Measurements from ENCODE around the gene CALU.

CALU gene

DNA sequence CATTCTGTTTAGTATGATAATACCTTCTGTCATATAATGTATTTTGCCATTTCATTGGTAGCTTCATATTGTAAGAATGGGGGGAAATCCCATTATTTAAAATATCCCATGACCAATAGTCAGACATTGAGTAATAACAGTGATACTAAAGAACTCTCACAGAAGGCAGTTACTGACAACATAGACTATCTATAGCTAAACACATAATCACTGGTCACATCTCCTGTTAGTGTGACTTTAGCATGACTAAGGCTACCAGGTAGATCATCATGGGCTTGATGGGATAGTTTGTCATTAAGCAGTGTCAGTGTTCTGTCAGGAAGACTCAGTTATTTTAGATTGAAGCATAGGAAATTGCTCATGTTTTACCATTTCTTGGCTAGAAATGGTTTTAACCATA lies 20.1 kb downstream of the CALU start:
- H3K36me3 ChIP-seq (ENCODE audit: control insufficient read depth, insufficient read depth, low read length): peaks cover 11% of the 10 kb centered on the region
- H3K9ac ChIP-seq (ENCODE audit: low read length): no peak overlapping the region
- H3K27me3 ChIP-seq (ENCODE audit: control insufficient read depth, insufficient read depth, low read length): no peaks in the 10 kb centered on the region
- no peak overlapping the region for H3K4me3 ChIP-seq (ENCODE audit: low read length)
- H3K27ac ChIP-seq (ENCODE audit: low read depth, low read length): no peak overlapping the region
- H3K4me1 ChIP-seq (ENCODE audit: control insufficient read depth, insufficient read depth, low read length): peaks cover 23% of the 10 kb centered on the region

DNA sequence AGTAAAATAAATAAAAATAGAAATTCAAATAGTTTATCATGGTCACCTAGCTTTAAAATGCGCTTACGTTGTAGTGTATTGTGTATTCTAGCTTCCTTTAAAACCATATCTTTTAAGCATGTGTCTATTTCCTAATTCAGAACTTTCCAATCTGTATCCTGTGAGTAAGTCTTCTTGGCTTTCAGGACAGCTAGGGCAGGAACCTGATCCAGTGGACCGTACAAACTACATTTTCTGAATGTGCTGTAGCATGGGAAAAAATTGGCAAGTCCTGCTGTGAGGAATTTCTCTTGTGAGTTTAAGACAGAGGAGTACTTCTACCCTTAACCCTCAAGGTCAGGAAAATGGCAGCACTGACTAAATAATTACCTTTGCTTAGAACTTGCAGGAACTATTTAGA lies 24.4 kb downstream of the CALU start:
- Histone ChIP-seq H3K9ac (ENCODE audit: low read length) (no peak overlapping the region), H3K4me1 (ENCODE audit: control insufficient read depth, insufficient read depth, low read length) (peaks cover 3% of the 10 kb centered on the region), H3K4me3 (ENCODE audit: low read length) (no peak overlapping the region), H3K27me3 (ENCODE audit: control insufficient read depth, insufficient read depth, low read length) (no peaks in the 10 kb centered on the region), H3K27ac (ENCODE audit: low read depth, low read length) (peak overlapping the region; percentile 48), H3K36me3 (ENCODE audit: control insufficient read depth, insufficient read depth, low read length) (peaks cover 14% of the 10 kb centered on the region)

DNA sequence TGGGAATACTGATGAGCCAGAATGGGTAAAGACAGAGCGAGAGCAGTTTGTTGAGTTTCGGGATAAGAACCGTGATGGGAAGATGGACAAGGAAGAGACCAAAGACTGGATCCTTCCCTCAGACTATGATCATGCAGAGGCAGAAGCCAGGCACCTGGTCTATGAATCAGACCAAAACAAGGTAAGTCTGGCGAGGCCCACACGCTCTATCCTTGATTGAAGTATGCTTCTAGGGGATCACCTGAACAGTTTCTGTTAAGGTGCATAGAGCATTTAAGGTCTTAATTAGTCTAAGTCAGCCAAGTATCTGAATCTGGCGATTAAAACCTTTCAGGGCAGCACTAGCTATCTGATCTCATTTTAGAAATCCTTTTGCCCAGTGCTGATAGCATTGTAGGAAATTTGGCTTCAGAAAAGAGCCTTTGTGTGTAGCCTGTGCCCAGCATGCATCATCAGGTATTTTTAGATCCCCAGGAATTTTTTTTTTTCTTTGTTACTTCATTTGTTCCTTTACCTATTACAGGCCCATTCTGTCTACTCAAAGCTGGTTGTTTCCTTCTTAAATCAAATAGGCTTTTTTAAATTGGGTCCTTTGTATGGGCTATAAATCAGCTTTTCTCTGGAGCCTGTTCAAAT lies 28.4 kb downstream of the CALU start:
- Histone ChIP-seq H3K4me3 (ENCODE audit: low read length) (no peak overlapping the region), H3K9ac (ENCODE audit: low read length) (no peak overlapping the region), H3K27me3 (ENCODE audit: control insufficient read depth, insufficient read depth, low read length) (no peaks in the 10 kb centered on the region), H3K36me3 (ENCODE audit: control insufficient read depth, insufficient read depth, low read length) (peaks cover 20% of the 10 kb centered on the region), H3K27ac (ENCODE audit: low read depth, low read length) (no peak overlapping the region), H3K4me1 (ENCODE audit: control insufficient read depth, insufficient read depth, low read length) (no peaks in the 10 kb centered on the region)

DNA sequence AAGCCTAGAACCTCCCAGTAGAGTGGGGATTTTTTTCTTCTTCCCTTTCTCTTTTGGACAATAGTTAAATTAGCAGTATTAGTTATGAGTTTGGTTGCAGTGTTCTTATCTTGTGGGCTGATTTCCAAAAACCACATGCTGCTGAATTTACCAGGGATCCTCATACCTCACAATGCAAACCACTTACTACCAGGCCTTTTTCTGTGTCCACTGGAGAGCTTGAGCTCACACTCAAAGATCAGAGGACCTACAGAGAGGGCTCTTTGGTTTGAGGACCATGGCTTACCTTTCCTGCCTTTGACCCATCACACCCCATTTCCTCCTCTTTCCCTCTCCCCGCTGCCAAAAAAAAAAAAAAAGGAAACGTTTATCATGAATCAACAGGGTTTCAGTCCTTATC lies 31.1 kb downstream of the CALU start:
- H3K9ac ChIP-seq (ENCODE audit: low read length): no peak overlapping the region
- peaks cover 20% of the 10 kb centered on the region for H3K36me3 ChIP-seq (ENCODE audit: control insufficient read depth, insufficient read depth, low read length)
- no peak overlapping the region for H3K4me3 ChIP-seq (ENCODE audit: low read length)
- H3K4me1 ChIP-seq (ENCODE audit: control insufficient read depth, insufficient read depth, low read length): no peaks in the 10 kb centered on the region
- no peaks in the 10 kb centered on the region for H3K27me3 ChIP-seq (ENCODE audit: control insufficient read depth, insufficient read depth, low read length)
- no peak overlapping the region for H3K27ac ChIP-seq (ENCODE audit: low read depth, low read length)

DNA sequence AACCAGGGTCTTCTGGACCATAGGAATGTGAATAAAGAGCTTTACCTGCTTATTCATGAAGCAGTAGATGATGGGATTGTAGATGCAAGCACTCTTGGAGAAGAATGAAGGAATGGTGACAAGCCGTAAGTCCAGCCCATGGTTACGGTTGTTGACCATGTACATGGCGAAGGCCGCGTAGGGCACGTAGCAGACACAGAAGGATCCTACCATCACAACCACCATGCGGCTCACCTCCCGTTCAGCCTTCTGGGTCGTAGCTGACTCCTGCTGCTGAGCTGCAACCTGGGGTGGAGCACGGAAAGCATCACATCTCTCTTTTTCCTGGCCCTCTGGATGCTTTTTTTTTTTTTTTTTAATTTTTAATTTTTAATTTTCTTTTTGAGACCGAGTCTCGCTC lies 34.4 kb downstream of the CALU start:
- no peaks in the 10 kb centered on the region for H3K4me1 ChIP-seq (ENCODE audit: control insufficient read depth, insufficient read depth, low read length)
- H3K27ac ChIP-seq (ENCODE audit: low read depth, low read length): no peak overlapping the region
- peaks cover 15% of the 10 kb centered on the region for H3K36me3 ChIP-seq (ENCODE audit: control insufficient read depth, insufficient read depth, low read length)
- H3K27me3 ChIP-seq (ENCODE audit: control insufficient read depth, insufficient read depth, low read length): no peaks in the 10 kb centered on the region
- no peak overlapping the region for H3K4me3 ChIP-seq (ENCODE audit: low read length)
- no peak overlapping the region for H3K9ac ChIP-seq (ENCODE audit: low read length)

DNA sequence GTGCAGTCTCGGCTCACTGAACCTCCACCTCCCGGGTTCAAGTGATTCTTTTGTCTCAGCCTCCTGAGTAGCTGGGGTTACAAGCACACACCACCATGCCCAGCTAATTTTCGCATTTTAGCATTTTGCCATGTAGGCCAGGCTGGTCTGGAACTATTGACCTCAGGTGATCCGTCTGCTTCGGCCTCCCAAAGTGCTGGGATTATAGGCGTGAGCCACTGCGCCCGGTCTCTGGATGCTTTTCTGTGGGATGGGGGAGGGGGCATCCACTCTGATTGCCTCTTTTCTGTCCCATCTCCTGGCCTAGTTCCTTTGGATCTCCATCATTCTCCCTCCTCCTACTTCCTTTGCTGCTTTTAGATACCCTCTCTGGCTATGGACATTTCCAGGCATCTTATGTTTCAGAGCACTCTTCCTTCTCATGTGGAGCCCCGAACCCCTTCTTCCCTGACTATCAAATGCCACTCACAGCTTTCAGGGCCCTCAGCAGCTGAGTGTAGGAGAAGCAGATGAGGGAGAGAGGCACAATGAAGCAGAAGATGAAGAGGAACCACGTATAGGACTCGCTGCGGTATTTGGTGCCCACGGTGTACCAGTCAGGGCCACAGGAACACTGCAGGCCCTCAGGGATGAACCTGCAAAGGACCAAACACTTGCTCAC lies 35.0 kb downstream of the CALU start:
- Histone ChIP-seq H3K36me3 (ENCODE audit: control insufficient read depth, insufficient read depth, low read length) (peaks cover 12% of the 10 kb centered on the region), H3K27me3 (ENCODE audit: control insufficient read depth, insufficient read depth, low read length) (no peaks in the 10 kb centered on the region), H3K4me3 (ENCODE audit: low read length) (no peak overlapping the region), H3K27ac (ENCODE audit: low read depth, low read length) (no peak overlapping the region), H3K9ac (ENCODE audit: low read length) (no peak overlapping the region), H3K4me1 (ENCODE audit: control insufficient read depth, insufficient read depth, low read length) (no peaks in the 10 kb centered on the region)

DNA sequence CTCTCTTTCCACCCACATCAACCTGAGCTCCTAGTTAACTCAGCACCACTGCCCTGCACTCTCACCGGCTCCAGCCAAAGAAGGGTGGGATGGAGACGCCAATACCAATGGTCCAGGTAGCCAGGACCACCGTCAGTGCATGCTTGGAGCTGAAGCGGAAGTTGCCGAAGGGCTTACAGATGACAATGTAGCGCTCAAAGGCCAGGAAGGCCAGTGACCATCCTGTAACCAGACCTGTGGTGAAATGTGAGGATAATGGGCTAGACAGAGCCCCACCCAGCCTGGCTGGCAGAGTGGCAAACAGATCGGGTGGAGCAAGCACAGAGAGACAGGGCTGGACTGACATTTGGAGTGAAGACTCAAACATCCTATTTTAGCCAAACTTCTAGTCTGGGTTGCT lies 35.8 kb downstream of the CALU start:
- Histone ChIP-seq H3K9ac (ENCODE audit: low read length) (no peak overlapping the region), H3K27me3 (ENCODE audit: control insufficient read depth, insufficient read depth, low read length) (no peaks in the 10 kb centered on the region), H3K4me1 (ENCODE audit: control insufficient read depth, insufficient read depth, low read length) (no peaks in the 10 kb centered on the region), H3K4me3 (ENCODE audit: low read length) (no peak overlapping the region), H3K36me3 (ENCODE audit: control insufficient read depth, insufficient read depth, low read length) (peaks cover 5% of the 10 kb centered on the region), H3K27ac (ENCODE audit: low read depth, low read length) (no peak overlapping the region)

DNA sequence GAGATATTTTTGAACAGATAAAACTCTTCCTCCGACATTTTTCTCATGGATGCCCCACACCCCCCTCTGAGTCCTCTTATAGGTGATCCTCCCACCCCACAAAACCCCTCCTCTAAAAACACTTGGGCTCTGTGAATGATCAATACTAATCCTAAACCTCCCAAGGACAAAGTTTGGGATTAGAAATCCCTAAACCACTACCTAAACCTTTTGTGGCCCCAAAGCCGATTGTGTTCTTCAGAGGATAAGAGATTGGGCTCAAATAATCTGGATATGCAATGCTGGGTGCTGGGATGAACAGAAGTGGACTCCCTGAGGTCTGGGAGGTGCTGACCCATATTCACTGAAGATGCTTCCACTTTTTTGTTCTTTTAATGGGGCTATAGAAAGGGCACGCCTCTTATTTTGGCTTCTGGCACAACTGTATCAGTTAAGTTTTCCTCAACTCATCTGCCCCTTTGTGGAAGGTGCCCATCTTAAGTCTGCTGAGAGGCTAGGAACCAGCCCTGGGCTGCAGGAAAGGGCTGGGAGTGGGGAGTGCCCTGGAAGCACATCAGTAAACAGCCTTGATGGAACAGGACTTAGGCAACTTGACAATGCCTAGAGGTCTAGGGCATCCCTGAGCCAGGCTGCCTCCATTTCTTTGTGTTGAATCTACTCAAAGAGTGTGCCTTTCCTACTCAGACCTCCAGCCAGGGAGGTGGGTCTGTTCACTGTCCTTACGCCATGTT lies 36.8 kb downstream of the CALU start, which contains the start of gene OPN1SW:
OPN1SW (minus strand) TSS at position 51 of the 731 bp plus-strand sequence; CDS start at position 38, 13 bp downstream.
- no peak within 1 kb of the TSS for H3K4me3 ChIP-seq (ENCODE audit: low read length)
- no peak within 1 kb of the TSS for H3K27ac ChIP-seq (ENCODE audit: low read depth, low read length)
- H3K36me3 ChIP-seq (ENCODE audit: control insufficient read depth, insufficient read depth, low read length): peaks cover 5% of the 10 kb centered on the region
- no peak within 1 kb of the TSS for H3K9ac ChIP-seq (ENCODE audit: low read length)
- H3K4me1 ChIP-seq (ENCODE audit: control insufficient read depth, insufficient read depth, low read length): peaks cover 2% of the 10 kb centered on the region
- no peaks in the 10 kb centered on the region for H3K27me3 ChIP-seq (ENCODE audit: control insufficient read depth, insufficient read depth, low read length)

DNA sequence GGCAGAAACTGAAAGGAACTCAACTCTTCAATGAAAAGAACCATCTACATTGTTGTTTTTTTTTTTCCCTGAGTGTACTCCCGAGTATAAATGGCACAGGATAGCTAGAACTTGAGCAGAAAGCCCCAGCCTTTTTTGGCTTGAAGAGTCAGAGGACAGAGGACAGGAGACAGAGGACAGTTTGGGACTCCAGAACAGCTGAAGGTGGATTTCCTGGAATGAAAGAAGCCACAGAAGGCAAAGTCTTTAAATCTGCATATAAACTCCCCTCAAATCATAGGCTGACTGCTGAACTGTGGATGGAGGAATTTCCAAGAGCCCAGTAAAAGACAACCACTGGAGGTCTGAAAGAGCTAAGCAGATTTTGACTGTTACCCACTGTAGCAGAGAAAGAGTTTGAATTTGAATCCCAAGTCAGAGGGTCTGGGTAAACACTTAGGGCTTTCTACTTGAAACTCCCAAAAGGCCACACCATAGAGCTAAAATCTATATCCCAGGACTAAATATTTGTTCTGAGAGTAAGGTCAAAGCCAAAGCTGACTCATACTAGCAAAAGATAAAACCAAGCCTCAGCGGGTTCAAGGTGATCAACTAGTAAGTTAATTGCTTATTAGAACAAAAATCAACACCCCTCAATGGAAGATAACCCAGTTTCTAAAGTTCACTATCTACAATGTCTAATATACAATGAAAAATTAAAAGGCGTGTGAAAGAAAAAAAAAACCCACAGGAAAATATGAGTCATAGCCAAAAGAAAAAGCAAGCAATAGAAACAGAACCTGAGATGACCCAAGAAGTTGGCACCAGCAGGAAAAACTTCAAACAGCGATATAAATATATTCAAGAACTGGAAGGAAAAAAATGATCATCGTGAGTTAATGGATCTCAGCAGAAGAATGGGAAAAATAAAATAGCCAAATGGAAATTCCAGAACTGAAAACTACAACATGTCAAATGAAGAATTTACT lies 38.3 kb downstream of the CALU start:
- Histone ChIP-seq H3K27me3 (ENCODE audit: control insufficient read depth, insufficient read depth, low read length) (no peaks in the 10 kb centered on the region), H3K4me1 (ENCODE audit: control insufficient read depth, insufficient read depth, low read length) (peaks cover 4% of the 10 kb centered on the region), H3K9ac (ENCODE audit: low read length) (no peak overlapping the region), H3K36me3 (ENCODE audit: control insufficient read depth, insufficient read depth, low read length) (no peaks in the 10 kb centered on the region), H3K4me3 (ENCODE audit: low read length) (no peak overlapping the region), H3K27ac (ENCODE audit: low read depth, low read length) (no peak overlapping the region)

DNA sequence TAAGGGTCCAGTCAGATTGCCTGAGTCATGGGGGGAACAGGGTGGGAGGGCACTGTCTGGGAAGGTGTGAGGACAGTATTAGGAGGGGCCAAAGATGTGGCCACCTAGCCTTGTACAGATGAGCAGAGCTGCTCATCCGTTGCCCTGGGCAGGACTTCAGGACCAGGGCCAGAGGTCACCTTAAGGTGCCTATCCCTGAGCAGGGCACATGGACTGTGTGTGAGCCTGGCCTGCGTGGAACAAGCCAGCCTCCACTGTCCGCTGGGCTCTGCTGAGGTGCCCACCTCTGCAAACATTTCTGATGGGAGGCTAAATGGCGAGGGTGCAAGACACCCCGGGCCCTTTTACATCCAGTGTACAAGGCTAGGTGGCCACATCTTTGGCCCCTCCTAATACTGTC lies 39.8 kb downstream of the CALU start:
- Histone ChIP-seq H3K4me1 (ENCODE audit: control insufficient read depth, insufficient read depth, low read length) (peaks cover 16% of the 10 kb centered on the region), H3K9ac (ENCODE audit: low read length) (no peak overlapping the region), H3K4me3 (ENCODE audit: low read length) (no peak overlapping the region), H3K36me3 (ENCODE audit: control insufficient read depth, insufficient read depth, low read length) (no peaks in the 10 kb centered on the region), H3K27me3 (ENCODE audit: control insufficient read depth, insufficient read depth, low read length) (no peaks in the 10 kb centered on the region), H3K27ac (ENCODE audit: low read depth, low read length) (no peak overlapping the region)

DNA sequence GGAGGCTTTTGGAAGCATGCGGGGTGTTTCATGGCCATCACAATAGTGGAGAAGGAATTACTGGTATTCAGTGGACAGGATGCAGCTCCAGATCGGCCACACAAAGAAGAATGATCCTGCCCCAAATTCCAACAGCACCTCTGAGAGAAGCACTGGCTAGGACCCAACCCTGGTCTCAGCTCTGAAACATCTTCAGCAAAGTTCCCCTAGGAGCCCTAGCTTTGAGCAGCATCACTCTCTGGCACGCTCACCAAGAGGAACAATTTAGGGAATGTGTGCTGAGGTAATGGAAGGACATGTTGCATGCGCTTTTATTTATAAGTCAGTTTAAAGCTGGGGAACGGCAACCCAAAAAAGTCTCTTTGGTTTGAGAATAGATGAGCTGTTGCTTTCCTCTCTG lies 42.0 kb downstream of the CALU start:
- peaks cover 16% of the 10 kb centered on the region for H3K4me1 ChIP-seq (ENCODE audit: control insufficient read depth, insufficient read depth, low read length)
- no peak overlapping the region for H3K9ac ChIP-seq (ENCODE audit: low read length)
- H3K27ac ChIP-seq (ENCODE audit: low read depth, low read length): peak overlapping the region; percentile 46
- no peaks in the 10 kb centered on the region for H3K36me3 ChIP-seq (ENCODE audit: control insufficient read depth, insufficient read depth, low read length)
- H3K4me3 ChIP-seq (ENCODE audit: low read length): no peak overlapping the region
- no peaks in the 10 kb centered on the region for H3K27me3 ChIP-seq (ENCODE audit: control insufficient read depth, insufficient read depth, low read length)

DNA sequence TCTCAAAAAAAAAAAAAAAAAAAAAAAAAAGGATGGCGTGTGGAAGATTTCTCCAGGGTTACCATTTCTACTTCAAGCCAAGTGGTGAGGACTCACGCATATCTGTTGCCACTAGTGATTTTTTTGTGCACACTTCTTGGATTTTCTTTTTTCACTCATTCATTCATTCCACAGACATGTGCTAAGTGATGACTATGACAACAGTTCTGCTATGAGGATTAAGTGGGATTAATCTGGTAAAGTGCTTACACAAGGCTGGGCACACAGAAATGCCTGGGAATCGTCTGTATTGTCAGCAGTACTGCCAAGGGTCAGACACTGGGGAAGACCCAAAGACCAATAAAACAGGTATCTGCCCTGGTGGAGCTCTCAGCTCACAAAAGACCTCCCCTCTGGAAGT lies 42.7 kb downstream of the CALU start:
- Histone ChIP-seq H3K9ac (ENCODE audit: low read length) (no peak overlapping the region), H3K27me3 (ENCODE audit: control insufficient read depth, insufficient read depth, low read length) (no peaks in the 10 kb centered on the region), H3K27ac (ENCODE audit: low read depth, low read length) (peak overlapping the region; percentile 46), H3K36me3 (ENCODE audit: control insufficient read depth, insufficient read depth, low read length) (no peaks in the 10 kb centered on the region), H3K4me1 (ENCODE audit: control insufficient read depth, insufficient read depth, low read length) (peaks cover 16% of the 10 kb centered on the region), H3K4me3 (ENCODE audit: low read length) (no peak overlapping the region)

All from rectal smooth muscle tissue (tissue), 1 donor.